Measurements from ENCODE around the gene PCDHGB4.
"Not testable (repeated sequence)": the region's sequence is repeated elsewhere in the genome, so short reads cannot be mapped to it uniquely, and the experiment has no call there.

Gene PCDHGB4

DNA sequence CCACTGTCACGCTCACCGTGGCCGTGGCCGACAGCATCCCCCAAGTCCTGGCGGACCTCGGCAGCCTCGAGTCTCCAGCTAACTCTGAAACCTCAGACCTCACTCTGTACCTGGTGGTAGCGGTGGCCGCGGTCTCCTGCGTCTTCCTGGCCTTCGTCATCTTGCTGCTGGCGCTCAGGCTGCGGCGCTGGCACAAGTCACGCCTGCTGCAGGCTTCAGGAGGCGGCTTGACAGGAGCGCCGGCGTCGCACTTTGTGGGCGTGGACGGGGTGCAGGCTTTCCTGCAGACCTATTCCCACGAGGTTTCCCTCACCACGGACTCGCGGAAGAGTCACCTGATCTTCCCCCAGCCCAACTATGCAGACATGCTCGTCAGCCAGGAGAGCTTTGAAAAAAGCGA lies 45.2 kb downstream of the PCDHGB4 start:
- not testable (repeated sequence) for DNase-seq

DNA sequence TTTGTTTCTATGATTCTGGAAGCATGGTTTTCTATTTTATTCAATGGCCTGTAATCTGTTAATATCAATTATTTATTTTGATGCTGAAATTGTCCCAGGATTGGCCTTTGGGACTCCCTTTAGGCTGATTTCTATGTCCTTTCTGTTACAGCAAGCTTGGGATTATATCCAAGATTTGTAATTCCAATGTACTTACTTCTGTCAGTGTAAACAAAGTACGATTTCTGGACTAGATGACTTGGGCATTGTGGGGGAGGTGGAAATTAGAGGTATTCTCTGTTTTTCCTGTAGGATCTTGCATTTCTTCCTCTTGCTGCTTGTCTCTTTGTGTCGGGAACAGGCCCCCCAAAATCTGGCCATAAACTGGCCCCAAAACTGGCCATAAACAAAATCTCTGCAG lies 46.5 kb downstream of the PCDHGB4 start:
- no peak for DNase-seq

DNA sequence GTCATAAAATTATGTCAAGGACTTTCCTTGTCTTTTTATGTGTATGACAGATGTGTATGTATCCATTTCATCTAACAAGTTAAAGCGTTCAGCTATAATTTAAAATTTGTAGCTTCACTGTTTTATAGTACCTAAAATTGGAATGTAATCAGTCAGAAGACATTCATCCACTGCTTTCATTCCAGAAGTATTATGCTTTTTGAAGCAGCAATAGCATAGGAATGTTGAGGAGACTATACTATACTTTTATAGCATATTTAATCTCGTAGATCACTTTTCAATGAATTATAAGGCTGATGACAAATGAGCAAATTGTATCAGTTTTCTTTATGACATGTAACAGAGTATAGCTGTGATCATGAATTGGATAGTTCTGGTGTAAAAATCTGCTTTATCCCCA lies 49.7 kb downstream of the PCDHGB4 start:
- no peak for DNase-seq

DNA sequence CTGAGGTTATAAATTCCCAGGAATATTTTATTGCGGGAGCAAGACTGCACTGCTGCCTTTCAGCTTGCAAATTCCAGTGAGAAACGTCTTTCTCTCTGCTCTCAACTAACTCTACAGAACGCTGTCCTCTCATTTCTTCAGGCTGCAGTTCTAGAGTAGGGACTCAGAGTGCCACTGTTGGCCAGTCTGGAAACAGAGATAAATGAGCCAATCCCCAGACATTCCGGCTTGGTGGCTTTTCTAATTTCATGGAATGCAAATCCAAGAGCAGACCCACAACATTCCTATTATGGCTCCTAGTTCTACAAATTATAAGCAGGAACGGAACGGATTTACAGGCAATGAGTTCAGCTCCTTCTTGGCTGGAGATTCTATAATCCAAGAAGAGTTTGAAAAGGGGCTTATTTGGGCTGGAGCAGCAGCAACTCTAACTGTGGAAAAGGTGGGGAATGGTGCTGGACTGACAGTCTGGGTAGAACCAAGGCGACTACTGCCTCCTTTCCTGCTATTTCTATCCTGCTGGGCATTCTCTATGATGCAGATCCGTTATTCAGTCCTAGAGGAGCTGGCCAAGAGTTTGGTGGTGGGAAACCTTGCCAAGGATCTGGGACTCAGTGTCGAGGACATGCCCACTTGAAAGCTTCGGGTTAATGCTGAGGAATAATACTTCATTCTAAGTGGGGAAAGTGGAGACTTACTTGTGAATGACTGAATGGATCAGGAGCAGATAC lies 52.1 kb downstream of the PCDHGB4 start:
- DNase-seq = no peak

Data from GF-D8 (cell line).